CD14-positive monocyte (primary cell): ENCODE data around the gene LRP8. TPM values are rescaled to one million over a fixed set of nuclear protein-coding genes. Genes with fewer than 3 reads are reported as not detected.
A peak's percentile ranks its signal among the peaks of the same experiment; 100 is the strongest.

Source experiments
- DNase-seq, 3 donors: peaks; one replicate each; pipeline ENCODE4 v3.0.0-alpha.2; 2011 to 2022
- H2AFZ ChIP-seq: 2 replicates; pipeline ENCODE4 v1.6.0; 2012; ENCODE audit warnings: mild to moderate bottlenecking, low read depth, low read length, inconsistent platforms; ENCODE audit not compliant: insufficient read depth, poor library complexity, severe bottlenecking
- H3K27ac ChIP-seq, 2 donors: 1 replicate in 1 of 2; 2 replicates in 1 of 2; pipeline ENCODE4 v1.5.1; 2012 to 2013; ENCODE audit warnings: low read length in 2 of 2, control low read depth in 1 of 2, inconsistent platforms in 1 of 2, low read depth in 1 of 2, mild to moderate bottlenecking in 1 of 2
- H3K27me3 ChIP-seq, 2 donors: one replicate each; pipeline versions ENCODE4 v1.6.0 to v1.6.1; 2011 to 2013; ENCODE audit warnings: low read length in 2 of 2; ENCODE audit not compliant: control insufficient read depth in 2 of 2, insufficient read depth in 2 of 2
- H3K36me3 ChIP-seq, 2 donors: replicated peaks in 1 of 2; 1 replicate in 1 of 2; 2 replicates in 1 of 2; pipeline versions ENCODE4 v1.5.1 to v1.6.1; 2012 to 2013; ENCODE audit warnings: low read length in 2 of 2, control low read depth in 1 of 2, inconsistent platforms in 1 of 2, mild to moderate bottlenecking in 1 of 2; ENCODE audit not compliant: insufficient read depth in 2 of 2, control insufficient read depth in 1 of 2
- H3K4me1 ChIP-seq, 2 donors: 1 replicate in 1 of 2; 2 replicates in 1 of 2; pipeline versions ENCODE4 v1.5.1 to v1.6.1; 2012 to 2013; ENCODE audit warnings: low read length in 2 of 2, control low read depth in 1 of 2, inconsistent platforms in 1 of 2, mild to moderate bottlenecking in 1 of 2, moderate library complexity in 1 of 2; ENCODE audit not compliant: insufficient read depth in 2 of 2, control insufficient read depth in 1 of 2
- H3K4me2 ChIP-seq: replicated peaks from 2 replicates; pipeline ENCODE3; 2012; ENCODE audit warnings: low read length, moderate library complexity, mild to moderate bottlenecking; ENCODE audit not compliant: poor library complexity, severe bottlenecking; ENCODE audit errors: extremely low read depth
- H3K4me3 ChIP-seq, 3 experiments: fragments of 200-600 bp in 1 of 3; sonication (generic) in 1 of 3; replicated peaks in 1 of 3; 1 replicate in 2 of 3; 2 replicates in 1 of 3; pipeline ENCODE4 v1.5.1; 2011 to 2013; ENCODE audit warnings: low read length in 3 of 3, mild to moderate bottlenecking in 3 of 3, control low read depth in 2 of 3, low read depth in 2 of 3, inconsistent platforms in 1 of 3, moderate library complexity in 1 of 3
- H3K79me2 ChIP-seq: 2 replicates; pipeline ENCODE4 v1.6.0; 2012; ENCODE audit warnings: mild to moderate bottlenecking, control low read depth, inconsistent platforms, low read length, moderate library complexity; ENCODE audit not compliant: insufficient read depth
- H3K9ac ChIP-seq: 2 replicates; pipeline ENCODE4 v1.6.0; 2017; ENCODE audit warnings: low read length, mild to moderate bottlenecking; ENCODE audit not compliant: insufficient read depth, poor library complexity, severe bottlenecking
- H3K9me3 ChIP-seq, 2 donors: replicated peaks in 1 of 2; 1 replicate in 1 of 2; 2 replicates in 1 of 2; pipeline versions ENCODE4 v1.5.1 to v1.6.1; 2012 to 2013; ENCODE audit warnings: low read length in 2 of 2, control low read depth in 1 of 2; ENCODE audit not compliant: control insufficient read depth in 1 of 2, insufficient read depth in 1 of 2
- H4K20me1 ChIP-seq: 2 replicates; pipeline ENCODE4 v1.6.0; 2012; ENCODE audit warnings: mild to moderate bottlenecking, low read length, control low read depth, moderate library complexity; ENCODE audit not compliant: insufficient read depth
- H3K27ac Mint-ChIP-seq, 7 donors: one replicate each; pipeline ENCODE4 v1.8.0; 2020; ENCODE audit warnings: mild to moderate bottlenecking in 7 of 7, mixed read lengths in 7 of 7, moderate library complexity in 6 of 7, inconsistent platforms in 2 of 7
- H3K27me3 Mint-ChIP-seq, 3 donors: one replicate each; pipeline ENCODE4 v1.8.0; 2021 to 2022; ENCODE audit warnings: low read depth in 3 of 3, mild to moderate bottlenecking in 3 of 3, mixed read lengths in 3 of 3, moderate library complexity in 3 of 3, inconsistent platforms in 1 of 3
- H3K36me3 Mint-ChIP-seq, 2 donors: one replicate each; pipeline ENCODE4 v1.8.0; 2020; ENCODE audit warnings: mixed read lengths in 2 of 2, inconsistent platforms in 1 of 2, mild to moderate bottlenecking in 1 of 2
- H3K4me1 Mint-ChIP-seq: one replicate; pipeline ENCODE4 v1.8.0; 2020; ENCODE audit warnings: mild to moderate bottlenecking, mixed read lengths
- H3K4me3 Mint-ChIP-seq, 2 donors: one replicate each; pipeline ENCODE4 v1.8.0; 2020; ENCODE audit warnings: mild to moderate bottlenecking in 2 of 2, mixed read lengths in 2 of 2, moderate library complexity in 1 of 2
- H3K9me3 Mint-ChIP-seq, 7 donors: one replicate each; pipeline ENCODE4 v1.8.0; 2020 to 2022; ENCODE audit warnings: mixed read lengths in 7 of 7, mild to moderate bottlenecking in 6 of 7, moderate library complexity in 6 of 7, inconsistent platforms in 2 of 7
- CTCF ChIP-seq: fragments of 200-600 bp; IDR thresholded peaks from one replicate; pipeline ENCODE4 v1.8.0; 2022; ENCODE audit warnings: antibody characterized with exemption, mild to moderate bottlenecking
- WGBS: methylation state at CpG from one replicate; pipeline ENCODE4 v1.1.5; 2013; ENCODE audit warnings: missing lambda C conversion rate; ENCODE audit not compliant: insufficient coverage; 5-methylcytosine and 5-hydroxymethylcytosine counted together
- intact Hi-C, 2 donors: fragments of 100-400 bp; cut with micrococcal nuclease; formaldehyde crosslinking; loops; one replicate each; pipeline versions ENCODE4 v1.15.0 to v1.15.1; 2023
- polyA plus RNA-seq, 3 donors: library from polyadenylated mRNA; depleted of rRNA in 1 of 3; unstranded in 2 of 3; stranded (reverse) in 1 of 3; fragments of 300-500 nt in 2 of 3; fragments of >200 nt in 1 of 3; fragmentation: Illumina TruSeq in 2 of 3; gene quantifications; 1 replicate in 2 of 3; 2 replicates in 1 of 3; pipeline ENCODE4 v1.2.3, GENCODE V29; 2012 to 2021

Gene LRP8
- polyA plus RNA-seq, 3 donors: 0.76 to 11.3 (median 0.95) TPM

GRCh38 chr1:53314606-53315005, 13.3 kb downstream of the LRP8 start:
- no peak for TF ChIP-seq CTCF
- peaks cover 9 to 49% of the 10 kb centered on the region in 2 donors for H3K36me3 ChIP-seq
- H3K36me3 Mint-ChIP-seq: peaks cover 25 to 72% of the 10 kb centered on the region in 2 donors
- peaks cover 41% of the 10 kb centered on the region for H3K79me2 ChIP-seq
- no peak for DNase-seq
- no peak overlapping the region for H3K9ac ChIP-seq
- peaks cover 3% of the 10 kb centered on the region for H3K4me1 Mint-ChIP-seq
- H3K27ac ChIP-seq: peak overlapping the region in 1 of 2 donors; percentile 5
- H3K4me3 Mint-ChIP-seq: no peak overlapping the region
- H2AFZ ChIP-seq: no peak overlapping the region
- H3K27me3 Mint-ChIP-seq: no peaks in the 10 kb centered on the region
- no peaks in the 10 kb centered on the region for H3K9me3 Mint-ChIP-seq
- no peaks in the 10 kb centered on the region for H3K27me3 ChIP-seq
- H3K4me2 ChIP-seq: no peak overlapping the region
- no peaks in the 10 kb centered on the region for H3K4me1 ChIP-seq
- intact Hi-C loops: no loop called here
- peak overlapping the region in 2 of 7 donors; percentile 32 to 83 for H3K27ac Mint-ChIP-seq
- 100% methylated on average over 2 of the region's 7 CpGs for WGBS
- H3K4me3 ChIP-seq: no peak overlapping the region
- no peaks in the 10 kb centered on the region for H4K20me1 ChIP-seq
- H3K9me3 ChIP-seq: no peaks in the 10 kb centered on the region

- peak overlapping the region in 1 of 2 donors; percentile 5 for H3K27ac ChIP-seq
- no peak for DNase-seq
- no peak overlapping the region for H2AFZ ChIP-seq
Measured at GRCh38 chr1:53314096-53314495, 13.8 kb downstream of the LRP8 start.

More at GRCh38 chr1:53314096-53314495, 13.8 kb downstream of the LRP8 start:
- peaks cover 25 to 67% of the 10 kb centered on the region in 2 donors for H3K36me3 Mint-ChIP-seq
- Histone ChIP-seq H3K9ac (no peak overlapping the region), H3K4me3 (no peak overlapping the region), H3K4me1 (no peaks in the 10 kb centered on the region), H3K36me3 (peaks cover 9 to 54% of the 10 kb centered on the region in 2 donors), H3K27me3 (no peaks in the 10 kb centered on the region), H3K79me2 (peaks cover 40% of the 10 kb centered on the region), H3K9me3 (no peaks in the 10 kb centered on the region), H3K4me2 (no peak overlapping the region), H4K20me1 (no peaks in the 10 kb centered on the region)
- no peak overlapping the region for H3K4me3 Mint-ChIP-seq
- no peaks in the 10 kb centered on the region for H3K9me3 Mint-ChIP-seq
- H3K27me3 Mint-ChIP-seq: no peaks in the 10 kb centered on the region
- TF ChIP-seq CTCF: no peak
- WGBS: 94% methylated on average over 6 of the region's 7 CpGs
- intact Hi-C loops: no loop called here
- H3K27ac Mint-ChIP-seq: peak overlapping the region in 1 of 7 donors; percentile 83
- peaks cover 3% of the 10 kb centered on the region for H3K4me1 Mint-ChIP-seq
